Activated CD8-positive, alpha-beta T cell treated with anti-CD3 and anti-CD28 coated beads, Interleukin-2, amount 10 ng/mL, durations not matched to agents 7 days and 5 days (primary cell): Measurements from ENCODE around the gene RALBP1. TPM values are rescaled to one million over a fixed set of nuclear protein-coding genes. Genes with fewer than 3 reads are reported as not detected.

Experiments
- ATAC-seq: fragments of 150-1000 bp; cut with Tn5 transposase; one replicate; pipeline ENCODE4 v1.10.0; 2021; ENCODE audit warnings: moderate library complexity
- CTCF ChIA-PET: fragments of 350-600 bp; sonication (Branson Sonifier 250); formaldehyde crosslinking; loops from one replicate; lab custom pipeline; 2021; ENCODE audit warnings: antibody characterized with exemption; lab: Charles Lee
- POLR2A ChIA-PET: fragments of 350-600 bp; sonication (Branson Sonifier 250); formaldehyde crosslinking; loops from one replicate; lab custom pipeline; 2021; ENCODE audit warnings: antibody characterized with exemption; lab: Charles Lee
- DNase-seq: peaks from one replicate; pipeline ENCODE4 v3.0.0-alpha.2; 2020
- H3K27ac Mint-ChIP-seq: one replicate; pipeline ENCODE4 v1.8.0; 2021; ENCODE audit warnings: mild to moderate bottlenecking, mixed read lengths
- H3K27me3 Mint-ChIP-seq: one replicate; pipeline ENCODE4 v1.8.0; 2021; ENCODE audit warnings: low read depth, mixed read lengths
- H3K36me3 Mint-ChIP-seq: one replicate; pipeline ENCODE4 v1.8.0; 2021; ENCODE audit warnings: low read depth, mixed read lengths
- H3K4me1 Mint-ChIP-seq: one replicate; pipeline ENCODE4 v1.8.0; 2021; ENCODE audit warnings: low read depth, mixed read lengths
- H3K4me3 Mint-ChIP-seq: one replicate; pipeline ENCODE4 v1.8.0; 2021; ENCODE audit warnings: mild to moderate bottlenecking, mixed read lengths
- H3K9me3 Mint-ChIP-seq: one replicate; pipeline ENCODE4 v1.8.0; 2022; ENCODE audit warnings: mixed read lengths; ENCODE audit not compliant: insufficient read depth
- total RNA-seq, 2 experiments: library from RNA; stranded (reverse); gene quantifications; one replicate each; pipeline ENCODE4 v1.2.3, GENCODE V29; 2021

RALBP1 gene
- total RNA-seq, 2 experiments from 2014 or later: 48.6 to 51.2 TPM

GRCh38 chr18:9516437-9517064 is 41.2 kb downstream of the RALBP1 start:
- Mint-ChIP-seq H3K9me3 (no peaks in the 10 kb centered on the region), H3K36me3 (peaks cover 14% of the 10 kb centered on the region), H3K4me3 (no peak overlapping the region), H3K4me1 (no peaks in the 10 kb centered on the region), H3K27ac (no peak overlapping the region), H3K27me3 (no peaks in the 10 kb centered on the region)
- ChIA-PET CTCF (interaction anchor here (0.5 to 1.9 kb wide), 27 partner anchors 11 to 528 kb away, joined by 3 to 12 read pairs (median 3); no protein-coding TSS in a partner anchor), POLR2A (interaction anchor here (0.7 kb wide), 1 partner anchor 41 kb away, joined by 3 read pairs; no protein-coding TSS in a partner anchor)
- ATAC-seq (peak; percentile 57), DNase-seq (peak; percentile 27)

- ATAC-seq: no peak
- POLR2A ChIA-PET: interaction anchor here (0.6 kb wide), 1 partner anchor 371 kb away, joined by 5 read pairs; no protein-coding TSS in a partner anchor
- peaks cover 22% of the 10 kb centered on the region for H3K36me3 Mint-ChIP-seq
These were observed 42.6 kb downstream of the RALBP1 start for GRCh38 chr18:9517869-9518268.

DNA sequence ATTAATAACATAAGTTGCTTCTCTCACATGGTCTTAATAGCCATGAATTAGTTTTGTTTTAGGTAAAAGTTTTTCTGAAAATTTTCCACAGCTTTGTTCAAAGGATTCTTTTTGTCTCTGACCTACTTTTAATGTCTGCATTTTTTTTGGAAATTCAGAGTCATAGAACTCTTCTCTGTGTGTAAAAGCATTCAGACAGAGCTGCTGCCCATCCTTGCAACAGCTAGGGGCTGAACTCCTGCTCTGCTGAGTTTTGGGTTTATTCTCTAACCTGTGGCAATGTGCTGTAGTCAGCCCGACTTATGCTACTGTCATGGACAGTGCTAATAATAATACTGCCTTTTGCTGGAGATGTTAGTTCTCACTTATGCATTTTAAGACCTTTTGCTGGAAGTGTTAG is 44.1 kb downstream of the RALBP1 start:
- ATAC-seq: no peak
- no peaks in the 10 kb centered on the region for H3K9me3 Mint-ChIP-seq
- H3K27ac Mint-ChIP-seq: no peak overlapping the region
- H3K36me3 Mint-ChIP-seq: peaks cover 29% of the 10 kb centered on the region
- no peaks in the 10 kb centered on the region for H3K4me1 Mint-ChIP-seq
- DNase-seq: no peak
- ChIA-PET CTCF (no interaction called here), POLR2A (no interaction called here)
- no peak overlapping the region for H3K4me3 Mint-ChIP-seq
- no peaks in the 10 kb centered on the region for H3K27me3 Mint-ChIP-seq

More at GRCh38 chr18:9517869-9518268, 42.6 kb downstream of the RALBP1 start:
- Mint-ChIP-seq H3K27me3 (no peaks in the 10 kb centered on the region), H3K4me1 (no peaks in the 10 kb centered on the region), H3K27ac (no peak overlapping the region), H3K4me3 (no peak overlapping the region), H3K9me3 (no peaks in the 10 kb centered on the region)
- DNase-seq: no peak
- CTCF ChIA-PET: interaction anchor here (1.3 to 1.7 kb wide), 3 partner anchors 44 to 444 kb away, joined by 3 to 6 read pairs (median 3); no protein-coding TSS in a partner anchor

- Mint-ChIP-seq H3K4me3 (no peak overlapping the region), H3K36me3 (peaks cover 37% of the 10 kb centered on the region), H3K27me3 (no peaks in the 10 kb centered on the region), H3K27ac (no peak overlapping the region), H3K4me1 (no peaks in the 10 kb centered on the region), H3K9me3 (no peaks in the 10 kb centered on the region)
- ChIA-PET POLR2A (no interaction called here), CTCF (interaction anchor here (0.6 to 1.0 kb wide), 2 partner anchors 11 to 13 kb away, joined by 3 read pairs; no protein-coding TSS in a partner anchor)
- no peak for DNase-seq
- no peak for ATAC-seq
These were observed 45.4 kb downstream of the RALBP1 start for GRCh38 chr18:9520666-9521065.

DNA sequence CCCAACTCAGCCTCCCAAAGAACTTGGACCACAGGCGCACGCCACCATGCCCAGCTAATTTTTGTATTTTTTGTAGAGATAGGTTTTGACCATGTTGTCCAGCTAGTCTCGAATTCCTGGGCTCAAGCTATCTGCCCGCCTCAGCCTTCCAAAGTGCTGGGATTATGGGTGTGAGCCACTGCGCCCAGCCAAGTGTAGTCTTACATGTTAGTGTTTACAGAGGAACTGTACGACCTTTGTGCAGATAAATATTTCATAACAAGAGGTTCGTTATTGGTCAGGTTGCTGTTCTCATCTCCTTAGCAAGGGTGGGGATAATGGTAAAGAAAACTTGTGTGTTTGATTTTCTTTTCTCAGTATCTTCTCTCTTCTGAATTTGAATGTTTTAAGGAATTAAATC is 46.5 kb downstream of the RALBP1 start:
- POLR2A ChIA-PET: no interaction called here
- no peak overlapping the region for H3K27ac Mint-ChIP-seq
- no peak for ATAC-seq
- H3K27me3 Mint-ChIP-seq: no peaks in the 10 kb centered on the region
- no peak overlapping the region for H3K4me3 Mint-ChIP-seq
- no peak for DNase-seq
- no peaks in the 10 kb centered on the region for H3K9me3 Mint-ChIP-seq
- peaks cover 42% of the 10 kb centered on the region for H3K36me3 Mint-ChIP-seq
- no peaks in the 10 kb centered on the region for H3K4me1 Mint-ChIP-seq
- CTCF ChIA-PET: no interaction called here

DNA sequence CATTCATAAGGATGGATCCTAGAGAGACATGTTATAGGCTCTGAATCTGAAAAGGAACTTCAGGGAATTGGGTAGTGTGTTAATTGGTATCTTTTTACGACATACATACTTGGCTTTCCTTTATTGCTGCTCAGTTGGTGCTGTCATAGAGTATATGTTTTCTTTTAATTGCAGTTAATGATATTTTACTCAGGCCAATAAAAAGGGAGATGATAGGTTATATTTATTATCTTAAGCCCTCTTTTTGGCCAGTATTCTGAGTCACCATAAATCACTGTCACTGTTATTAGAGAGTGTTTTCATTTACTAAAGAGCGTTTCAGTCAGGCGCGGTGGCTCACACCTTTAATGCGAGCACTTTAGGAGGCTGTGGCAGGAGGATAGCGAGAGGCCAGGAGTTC is 47.6 kb downstream of the RALBP1 start:
- Mint-ChIP-seq H3K27me3 (no peaks in the 10 kb centered on the region), H3K4me3 (no peak overlapping the region), H3K27ac (no peak overlapping the region), H3K4me1 (no peaks in the 10 kb centered on the region), H3K36me3 (peaks cover 46% of the 10 kb centered on the region), H3K9me3 (peaks cover 6% of the 10 kb centered on the region)
- no peak for DNase-seq
- POLR2A ChIA-PET: no interaction called here
- CTCF ChIA-PET: no interaction called here
- no peak for ATAC-seq

DNA sequence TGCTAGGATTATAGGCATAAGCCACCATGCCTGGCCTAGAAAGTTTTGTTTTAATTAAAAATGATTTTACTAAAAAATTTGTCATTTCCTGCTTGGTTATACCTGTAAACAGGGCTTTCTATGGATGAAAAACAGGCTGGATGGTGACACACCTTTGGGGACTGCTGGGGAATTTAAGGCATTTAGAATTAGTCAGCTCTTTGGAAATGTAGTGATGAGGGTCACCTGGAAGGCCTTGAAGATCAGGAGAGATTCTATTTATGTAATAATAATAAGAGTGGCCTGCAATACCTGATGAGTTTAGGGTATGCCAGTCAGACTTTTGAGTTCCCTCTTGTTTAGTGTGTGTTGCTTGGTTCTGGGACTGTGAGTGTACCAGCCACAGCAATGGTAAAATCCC is 51.1 kb downstream of the RALBP1 start:
- Mint-ChIP-seq H3K27ac (no peak overlapping the region), H3K4me3 (no peak overlapping the region), H3K9me3 (peaks cover 11% of the 10 kb centered on the region), H3K4me1 (peaks cover 4% of the 10 kb centered on the region), H3K27me3 (no peaks in the 10 kb centered on the region), H3K36me3 (peaks cover 63% of the 10 kb centered on the region)
- no peak for DNase-seq
- ATAC-seq: no peak
- ChIA-PET POLR2A (no interaction called here), CTCF (no interaction called here)

DNA sequence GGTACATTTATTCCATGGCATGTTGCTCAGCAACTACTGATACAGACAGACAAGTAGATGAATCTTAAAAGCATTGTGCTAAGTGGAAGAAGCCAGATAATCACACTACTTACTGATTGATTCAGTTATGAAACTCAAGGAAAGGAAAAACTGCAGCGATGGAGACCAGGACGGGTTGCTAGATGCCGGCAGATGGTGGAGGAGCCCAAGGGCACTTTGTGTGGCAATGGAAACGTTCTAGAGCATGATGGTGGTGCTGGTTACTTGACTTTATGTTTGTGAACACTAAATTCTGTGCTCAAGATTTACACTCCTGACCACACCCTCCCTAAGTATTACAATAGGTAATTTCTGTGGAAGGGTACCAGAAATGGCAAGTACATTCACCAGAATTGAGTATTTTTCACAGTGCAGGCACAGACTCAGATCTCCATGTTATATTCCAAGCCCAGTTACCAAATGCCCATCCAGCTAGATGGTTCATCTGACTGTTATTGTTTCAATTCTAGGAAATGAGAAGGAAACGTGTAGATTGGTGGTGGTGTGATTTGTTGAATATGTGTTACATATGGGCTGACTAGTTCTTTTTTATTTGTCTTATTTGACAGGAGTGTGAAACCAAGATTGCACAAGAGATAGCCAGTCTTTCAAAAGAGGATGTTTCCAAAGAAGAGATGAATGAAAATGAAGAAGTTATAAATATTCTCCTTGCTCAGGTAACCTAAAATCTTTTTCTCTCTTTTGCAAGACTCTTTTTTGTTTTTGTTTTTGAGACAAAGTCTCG is 55.1 kb downstream of the RALBP1 start:
- ATAC-seq (no peak), DNase-seq (no peak)
- Mint-ChIP-seq H3K4me1 (peaks cover 4% of the 10 kb centered on the region), H3K9me3 (peaks cover 11% of the 10 kb centered on the region), H3K27me3 (no peaks in the 10 kb centered on the region), H3K27ac (no peak overlapping the region), H3K4me3 (no peak overlapping the region), H3K36me3 (peaks cover 49% of the 10 kb centered on the region)
- ChIA-PET CTCF (interaction anchor here (1.0 kb wide), 1 partner anchor 14 kb away, joined by 5 read pairs; no protein-coding TSS in a partner anchor), POLR2A (no interaction called here)

GRCh38 chr18:9531791-9532410 is 56.6 kb downstream of the RALBP1 start:
- no peak for ATAC-seq
- peaks cover 4% of the 10 kb centered on the region for H3K4me1 Mint-ChIP-seq
- H3K9me3 Mint-ChIP-seq: peaks cover 11% of the 10 kb centered on the region
- CTCF ChIA-PET: no interaction called here
- no peak overlapping the region for H3K27ac Mint-ChIP-seq
- DNase-seq: no peak
- H3K27me3 Mint-ChIP-seq: no peaks in the 10 kb centered on the region
- no peak overlapping the region for H3K4me3 Mint-ChIP-seq
- POLR2A ChIA-PET: no interaction called here
- peaks cover 48% of the 10 kb centered on the region for H3K36me3 Mint-ChIP-seq

GRCh38 chr18:9534844-9535243 is 59.5 kb downstream of the RALBP1 start:
- Mint-ChIP-seq H3K4me3 (no peak overlapping the region), H3K4me1 (peaks cover 4% of the 10 kb centered on the region), H3K27me3 (no peaks in the 10 kb centered on the region), H3K27ac (no peak overlapping the region), H3K36me3 (peaks cover 25% of the 10 kb centered on the region), H3K9me3 (no peaks in the 10 kb centered on the region)
- POLR2A ChIA-PET: no interaction called here
- ATAC-seq (no peak), DNase-seq (no peak)
- CTCF ChIA-PET: no interaction called here

DNA sequence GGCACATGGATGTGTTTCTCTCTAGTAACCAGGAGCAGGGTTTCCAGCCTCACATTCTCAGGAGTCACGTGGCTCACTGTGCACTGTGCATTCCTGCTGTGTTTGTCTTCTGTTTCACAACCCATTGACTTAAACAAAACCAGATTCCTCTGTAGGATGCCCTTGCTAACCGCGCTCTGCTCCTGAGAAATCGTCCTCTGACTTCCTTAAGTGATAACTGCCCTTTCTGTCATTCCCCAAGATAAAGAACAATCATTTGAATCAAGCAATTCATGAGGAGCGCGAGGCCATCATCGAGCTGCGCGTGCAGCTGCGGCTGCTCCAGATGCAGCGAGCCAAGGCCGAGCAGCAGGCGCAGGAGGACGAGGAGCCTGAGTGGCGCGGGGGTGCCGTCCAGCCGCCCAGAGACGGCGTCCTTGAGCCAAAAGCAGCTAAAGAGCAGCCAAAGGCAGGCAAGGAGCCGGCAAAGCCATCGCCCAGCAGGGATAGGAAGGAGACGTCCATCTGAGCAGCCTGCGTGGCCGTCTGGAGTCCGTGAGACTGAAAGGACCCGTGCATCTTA is 60.2 kb downstream of the RALBP1 start:
- Mint-ChIP-seq H3K27me3 (no peaks in the 10 kb centered on the region), H3K27ac (no peak overlapping the region), H3K9me3 (no peaks in the 10 kb centered on the region), H3K36me3 (peaks cover 19% of the 10 kb centered on the region), H3K4me3 (no peak overlapping the region), H3K4me1 (peaks cover 2% of the 10 kb centered on the region)
- ChIA-PET CTCF (no interaction called here), POLR2A (no interaction called here)
- ATAC-seq (no peak), DNase-seq (no peak)
